HepG2 (cell line): Measurements from ENCODE around the gene SYCE1. TPM values are rescaled to one million over a fixed set of nuclear protein-coding genes. Genes with fewer than 3 reads are reported as not detected.

Source experiments
- AFF4 ChIP-seq: sonication (generic); formaldehyde crosslinking; IDR thresholded peaks from 2 replicates; pipeline ENCODE4 v1.4.0; 2020; ENCODE audit warnings: missing genetic modification reagents
- FOXP1 ChIP-seq, 2 experiments: fragments of 450-650 bp in 1 of 2; IDR thresholded peaks; 2 replicates each; pipeline ENCODE4 v1.6.1; 2017 to 2018; ENCODE audit warnings: antibody characterized with exemption in 1 of 2
- HMG20A ChIP-seq: IDR thresholded peaks from 2 replicates; pipeline ENCODE4 v1.6.1; 2016; ENCODE audit warnings: borderline replicate concordance
- KAT2B ChIP-seq: fragments of 150-350 bp; IDR thresholded peaks from 2 replicates; pipeline ENCODE4 v1.6.1; 2014; ENCODE audit warnings: low read depth, low read length, borderline replicate concordance
- ZNF670 ChIP-seq: sonication (generic); formaldehyde crosslinking; IDR thresholded peaks from 2 replicates; pipeline ENCODE4 v1.8.0; 2022; ENCODE audit warnings: mild to moderate bottlenecking, missing genetic modification reagents, borderline replicate concordance
- ZNF709 ChIP-seq: sonication (generic); formaldehyde crosslinking; IDR thresholded peaks from 2 replicates; pipeline ENCODE4 v1.5.0; 2020; ENCODE audit warnings: mild to moderate bottlenecking, missing genetic modification reagents
- ZNF776 ChIP-seq: sonication (generic); formaldehyde crosslinking; IDR thresholded peaks from 2 replicates; pipeline ENCODE4 v1.4.0; 2020; ENCODE audit warnings: mild to moderate bottlenecking, missing genetic modification reagents
- ZNF792 ChIP-seq: IDR thresholded peaks from 2 replicates; pipeline ENCODE4 v1.6.1; 2016
- ZNF839 ChIP-seq: sonication (generic); formaldehyde crosslinking; IDR thresholded peaks from 2 replicates; pipeline ENCODE4 v1.4.0; 2020; ENCODE audit warnings: missing genetic modification reagents, mild to moderate bottlenecking, borderline replicate concordance
- ZSCAN29 ChIP-seq: sonication (generic); formaldehyde crosslinking; conservative IDR thresholded peaks from 2 replicates; pipeline ENCODE4 v1.4.0; 2020; ENCODE audit warnings: mild to moderate bottlenecking, missing genetic modification reagents
- polyA plus RNA-seq, 8 experiments: library from polyadenylated mRNA; depleted of rRNA in 3 of 8; stranded (reverse) in 7 of 8; unstranded in 1 of 8; fragments of >200 nt; fragmentation: Illumina TruSeq in 4 of 8; extraction: Trizol in 4 of 8; gene quantifications; 2 replicates each; pipeline versions ENCODE4 v1.2.1 to v1.2.3, GENCODE V29; 2011 to 2016; ENCODE audit warnings: low read depth in 4 of 8, missing spikeins in 1 of 8, mixed read lengths in 1 of 8; ENCODE audit not compliant: insufficient read depth in 1 of 8
- total RNA-seq, 5 experiments: library from RNA; depleted of rRNA; stranded (reverse); fragments of >200 nt; fragmentation: Illumina TruSeq; extraction: Trizol; gene quantifications; 2 replicates each; pipeline ENCODE4 v1.2.3, GENCODE V29; 2016; ENCODE audit warnings: low read depth in 1 of 5
- TF ChIP-seq, protein P1 (sequence below): fragments of 450-650 bp; IDR thresholded peaks from 2 replicates; pipeline ENCODE4 v1.6.1; 2017; ENCODE audit warnings: mild to moderate bottlenecking
- TF ChIP-seq, protein P2 (sequence below): sonication (generic); formaldehyde crosslinking; conservative IDR thresholded peaks from 2 replicates; pipeline ENCODE4 v1.4.0; 2020; ENCODE audit warnings: missing genetic modification reagents
- TF ChIP-seq, protein P3 (sequence below), 2 experiments: fragments of 450-650 bp in 1 of 2; sonication (generic) in 1 of 2; formaldehyde crosslinking; IDR thresholded peaks; 2 replicates each; pipeline versions ENCODE4 v1.5.0 to v1.8.0; 2020 to 2022; ENCODE audit warnings: mild to moderate bottlenecking in 1 of 2, missing genetic modification reagents in 1 of 2
- TF ChIP-seq, protein P4 (sequence below): sonication (generic); formaldehyde crosslinking; IDR thresholded peaks from 2 replicates; pipeline ENCODE4 v1.4.0; 2020; ENCODE audit warnings: missing genetic modification reagents

Gene SYCE1
- total and polyA plus RNA-seq, 2 of the 13 experiments (the other 11 are each of a cell fraction or from before 2014, with no cell fraction given), result not detected

DNA sequence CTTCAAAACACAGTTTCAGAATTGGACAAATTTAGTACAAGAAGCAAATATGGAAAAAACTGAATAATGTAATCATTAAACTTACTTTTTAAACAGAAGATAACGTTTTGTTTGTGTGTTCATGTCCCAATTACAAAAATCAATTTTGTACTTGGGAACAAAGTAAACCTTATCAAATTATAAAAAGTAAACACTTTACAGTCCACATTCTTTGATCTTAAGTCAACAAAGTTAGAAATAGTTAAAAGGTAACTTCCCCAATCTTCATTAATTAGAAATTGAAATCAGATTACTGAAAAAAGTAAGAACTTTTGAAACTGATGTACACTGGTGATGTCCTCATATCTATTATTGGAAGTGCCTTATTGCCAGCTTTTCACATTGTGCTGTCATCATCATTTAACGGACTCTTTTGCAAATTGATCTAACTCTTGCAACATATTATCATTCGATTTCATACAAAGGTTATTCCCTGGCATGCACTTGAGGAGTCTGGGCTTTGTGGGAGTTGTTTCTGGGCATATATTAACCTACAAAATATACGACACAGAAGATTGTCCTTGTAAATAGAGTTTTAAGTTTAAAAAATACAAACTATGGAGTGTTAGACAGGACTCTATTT is 53.4 kb downstream of the SYCE1 start (continued):
- TF ChIP-seq, protein P1, sequence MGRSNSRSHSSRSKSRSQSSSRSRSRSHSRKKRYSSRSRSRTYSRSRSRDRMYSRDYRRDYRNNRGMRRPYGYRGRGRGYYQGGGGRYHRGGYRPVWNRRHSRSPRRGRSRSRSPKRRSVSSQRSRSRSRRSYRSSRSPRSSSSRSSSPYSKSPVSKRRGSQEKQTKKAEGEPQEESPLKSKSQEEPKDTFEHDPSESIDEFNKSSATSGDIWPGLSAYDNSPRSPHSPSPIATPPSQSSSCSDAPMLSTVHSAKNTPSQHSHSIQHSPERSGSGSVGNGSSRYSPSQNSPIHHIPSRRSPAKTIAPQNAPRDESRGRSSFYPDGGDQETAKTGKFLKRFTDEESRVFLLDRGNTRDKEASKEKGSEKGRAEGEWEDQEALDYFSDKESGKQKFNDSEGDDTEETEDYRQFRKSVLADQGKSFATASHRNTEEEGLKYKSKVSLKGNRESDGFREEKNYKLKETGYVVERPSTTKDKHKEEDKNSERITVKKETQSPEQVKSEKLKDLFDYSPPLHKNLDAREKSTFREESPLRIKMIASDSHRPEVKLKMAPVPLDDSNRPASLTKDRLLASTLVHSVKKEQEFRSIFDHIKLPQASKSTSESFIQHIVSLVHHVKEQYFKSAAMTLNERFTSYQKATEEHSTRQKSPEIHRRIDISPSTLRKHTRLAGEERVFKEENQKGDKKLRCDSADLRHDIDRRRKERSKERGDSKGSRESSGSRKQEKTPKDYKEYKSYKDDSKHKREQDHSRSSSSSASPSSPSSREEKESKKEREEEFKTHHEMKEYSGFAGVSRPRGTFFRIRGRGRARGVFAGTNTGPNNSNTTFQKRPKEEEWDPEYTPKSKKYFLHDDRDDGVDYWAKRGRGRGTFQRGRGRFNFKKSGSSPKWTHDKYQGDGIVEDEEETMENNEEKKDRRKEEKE, result no peak
- TF ChIP-seq ZNF776 (no peak), AFF4 (no peak), KAT2B (no peak), ZNF709 (CRISPR knock-in tag) (no peak), ZNF839 (CRISPR knock-in tag) (no peak), HMG20A (no peak), ZNF670 (no peak), ZNF792 (CRISPR knock-in tag) (no peak), ZSCAN29 (CRISPR knock-in tag) (no peak), FOXP1 (IDR thresholded peaks at IDR 0.05) (no peak), FOXP1 (CRISPR knock-in tag; IDR thresholded peaks at IDR 0.05) (0 out of 2 replicates have a peak, but pooled peaks have one; percentile 25)
- TF ChIP-seq, protein P2, sequence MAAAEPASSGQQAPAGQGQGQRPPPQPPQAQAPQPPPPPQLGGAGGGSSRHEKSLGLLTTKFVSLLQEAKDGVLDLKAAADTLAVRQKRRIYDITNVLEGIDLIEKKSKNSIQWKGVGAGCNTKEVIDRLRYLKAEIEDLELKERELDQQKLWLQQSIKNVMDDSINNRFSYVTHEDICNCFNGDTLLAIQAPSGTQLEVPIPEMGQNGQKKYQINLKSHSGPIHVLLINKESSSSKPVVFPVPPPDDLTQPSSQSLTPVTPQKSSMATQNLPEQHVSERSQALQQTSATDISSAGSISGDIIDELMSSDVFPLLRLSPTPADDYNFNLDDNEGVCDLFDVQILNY, result no peak
- TF ChIP-seq, protein P3, sequence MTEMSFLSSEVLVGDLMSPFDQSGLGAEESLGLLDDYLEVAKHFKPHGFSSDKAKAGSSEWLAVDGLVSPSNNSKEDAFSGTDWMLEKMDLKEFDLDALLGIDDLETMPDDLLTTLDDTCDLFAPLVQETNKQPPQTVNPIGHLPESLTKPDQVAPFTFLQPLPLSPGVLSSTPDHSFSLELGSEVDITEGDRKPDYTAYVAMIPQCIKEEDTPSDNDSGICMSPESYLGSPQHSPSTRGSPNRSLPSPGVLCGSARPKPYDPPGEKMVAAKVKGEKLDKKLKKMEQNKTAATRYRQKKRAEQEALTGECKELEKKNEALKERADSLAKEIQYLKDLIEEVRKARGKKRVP (CRISPR knock-in tag; IDR thresholded peaks at IDR 0.05), result no peak
- TF ChIP-seq, protein P4, sequence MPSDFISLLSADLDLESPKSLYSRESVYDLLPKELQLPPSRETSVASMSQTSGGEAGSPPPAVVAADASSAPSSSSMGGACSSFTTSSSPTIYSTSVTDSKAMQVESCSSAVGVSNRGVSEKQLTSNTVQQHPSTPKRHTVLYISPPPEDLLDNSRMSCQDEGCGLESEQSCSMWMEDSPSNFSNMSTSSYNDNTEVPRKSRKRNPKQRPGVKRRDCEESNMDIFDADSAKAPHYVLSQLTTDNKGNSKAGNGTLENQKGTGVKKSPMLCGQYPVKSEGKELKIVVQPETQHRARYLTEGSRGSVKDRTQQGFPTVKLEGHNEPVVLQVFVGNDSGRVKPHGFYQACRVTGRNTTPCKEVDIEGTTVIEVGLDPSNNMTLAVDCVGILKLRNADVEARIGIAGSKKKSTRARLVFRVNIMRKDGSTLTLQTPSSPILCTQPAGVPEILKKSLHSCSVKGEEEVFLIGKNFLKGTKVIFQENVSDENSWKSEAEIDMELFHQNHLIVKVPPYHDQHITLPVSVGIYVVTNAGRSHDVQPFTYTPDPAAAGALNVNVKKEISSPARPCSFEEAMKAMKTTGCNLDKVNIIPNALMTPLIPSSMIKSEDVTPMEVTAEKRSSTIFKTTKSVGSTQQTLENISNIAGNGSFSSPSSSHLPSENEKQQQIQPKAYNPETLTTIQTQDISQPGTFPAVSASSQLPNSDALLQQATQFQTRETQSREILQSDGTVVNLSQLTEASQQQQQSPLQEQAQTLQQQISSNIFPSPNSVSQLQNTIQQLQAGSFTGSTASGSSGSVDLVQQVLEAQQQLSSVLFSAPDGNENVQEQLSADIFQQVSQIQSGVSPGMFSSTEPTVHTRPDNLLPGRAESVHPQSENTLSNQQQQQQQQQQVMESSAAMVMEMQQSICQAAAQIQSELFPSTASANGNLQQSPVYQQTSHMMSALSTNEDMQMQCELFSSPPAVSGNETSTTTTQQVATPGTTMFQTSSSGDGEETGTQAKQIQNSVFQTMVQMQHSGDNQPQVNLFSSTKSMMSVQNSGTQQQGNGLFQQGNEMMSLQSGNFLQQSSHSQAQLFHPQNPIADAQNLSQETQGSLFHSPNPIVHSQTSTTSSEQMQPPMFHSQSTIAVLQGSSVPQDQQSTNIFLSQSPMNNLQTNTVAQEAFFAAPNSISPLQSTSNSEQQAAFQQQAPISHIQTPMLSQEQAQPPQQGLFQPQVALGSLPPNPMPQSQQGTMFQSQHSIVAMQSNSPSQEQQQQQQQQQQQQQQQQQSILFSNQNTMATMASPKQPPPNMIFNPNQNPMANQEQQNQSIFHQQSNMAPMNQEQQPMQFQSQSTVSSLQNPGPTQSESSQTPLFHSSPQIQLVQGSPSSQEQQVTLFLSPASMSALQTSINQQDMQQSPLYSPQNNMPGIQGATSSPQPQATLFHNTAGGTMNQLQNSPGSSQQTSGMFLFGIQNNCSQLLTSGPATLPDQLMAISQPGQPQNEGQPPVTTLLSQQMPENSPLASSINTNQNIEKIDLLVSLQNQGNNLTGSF (CRISPR knock-in tag), result no peak
